GM12878 (cell line): ENCODE data around the gene USP34. TPM values are rescaled to one million over a fixed set of nuclear protein-coding genes. Genes with fewer than 3 reads are reported as not detected.

Source experiments
- CBFB ChIP-seq: IDR thresholded peaks from 2 replicates; pipeline ENCODE4 v1.6.1; 2016; ENCODE audit warnings: antibody characterized with exemption, low read depth
- CREM ChIP-seq: IDR thresholded peaks from 2 replicates; pipeline ENCODE4 v1.6.1; 2014; ENCODE audit warnings: antibody characterized with exemption, low read depth
- CTCF ChIP-seq, 3 experiments: IDR thresholded peaks in 2 of 3; conservative IDR thresholded peaks in 1 of 3; 2 replicates each; pipeline ENCODE4 v1.5.1; 2011; ENCODE audit warnings: low read depth in 3 of 3, low read length in 3 of 3, mild to moderate bottlenecking in 3 of 3, control low read depth in 2 of 3, moderate library complexity in 2 of 3, inconsistent platforms in 1 of 3, mixed read lengths in 1 of 3; ENCODE audit not compliant: control insufficient read depth in 2 of 3, insufficient read depth in 1 of 3; ENCODE audit errors: extremely low read depth in 1 of 3
- DPF2 ChIP-seq: fragments of 450-650 bp; IDR thresholded peaks from 2 replicates; pipeline ENCODE4 v1.6.1; 2017; ENCODE audit warnings: mild to moderate bottlenecking
- HSF1 ChIP-seq: fragments of 150-350 bp; IDR thresholded peaks from 2 replicates; pipeline ENCODE4 v1.6.1; 2014; ENCODE audit warnings: mild to moderate bottlenecking, low read depth, low read length
- LARP7 ChIP-seq: fragments of 450-650 bp; IDR thresholded peaks from 2 replicates; pipeline ENCODE4 v1.6.1; 2017; ENCODE audit warnings: mild to moderate bottlenecking
- MXI1 ChIP-seq: fragments of 150-350 bp; IDR thresholded peaks from 2 replicates; pipeline ENCODE4 v1.6.1; 2011; ENCODE audit warnings: low read depth, mild to moderate bottlenecking, inconsistent platforms, low read length, improper control_type of control experiment
- PML ChIP-seq: IDR thresholded peaks from 2 replicates; pipeline ENCODE4 v1.6.1; 2012; ENCODE audit warnings: low read length, inconsistent platforms
- POLR2AphosphoS5 ChIP-seq: IDR thresholded peaks from 2 replicates; pipeline ENCODE4 v1.6.1; 2011; ENCODE audit warnings: mild to moderate bottlenecking, low read length, inconsistent platforms
- POU2F2 ChIP-seq: IDR thresholded peaks from 3 replicates; pipeline ENCODE4 v1.6.1; 2011; ENCODE audit warnings: low read depth, mild to moderate bottlenecking, low read length, borderline replicate concordance
- PRDM15 ChIP-seq: fragments of 450-650 bp; formaldehyde crosslinking; IDR thresholded peaks from 2 replicates; pipeline ENCODE4 v1.4.0; 2020; ENCODE audit warnings: mild to moderate bottlenecking, moderate library complexity
- RUNX3 ChIP-seq: IDR thresholded peaks from 2 replicates; pipeline ENCODE4 v1.6.1; 2012; ENCODE audit warnings: low read length, inconsistent platforms
- SIN3A ChIP-seq: IDR thresholded peaks from 2 replicates; pipeline ENCODE4 v1.6.1; 2012; ENCODE audit warnings: low read depth, low read length, improper control_type of control experiment
- SRF ChIP-seq, 2 experiments: IDR thresholded peaks; 2 replicates each; pipeline ENCODE4 v1.6.1; 2011; ENCODE audit warnings: low read depth in 2 of 2, low read length in 2 of 2, mild to moderate bottlenecking in 1 of 2, moderate library complexity in 1 of 2
- TCF12 ChIP-seq: IDR thresholded peaks from 2 replicates; pipeline ENCODE4 v1.6.1; 2011; ENCODE audit warnings: low read depth, mild to moderate bottlenecking, low read length
- ZNF207 ChIP-seq: fragments of 450-650 bp; IDR thresholded peaks from 2 replicates; pipeline ENCODE4 v1.6.1; 2014; ENCODE audit warnings: antibody characterized with exemption, mild to moderate bottlenecking, borderline replicate concordance
- ZNF24 ChIP-seq: fragments of 450-650 bp; IDR thresholded peaks from 2 replicates; pipeline ENCODE4 v1.6.1; 2017; ENCODE audit warnings: antibody characterized with exemption, mild to moderate bottlenecking
- ZNF687 ChIP-seq: fragments of 450-650 bp; IDR thresholded peaks from 2 replicates; pipeline ENCODE4 v1.6.1; 2017; ENCODE audit warnings: mild to moderate bottlenecking, moderate library complexity
- polyA plus RNA-seq, 11 experiments: library from polyadenylated mRNA; depleted of rRNA in 4 of 11; unstranded in 6 of 11; stranded (reverse) in 5 of 11; fragments of >200 nt; fragmentation: Nextera tagmentation in 4 of 11; fragmentation: Illumina TruSeq in 1 of 11; extraction: Ambion mirVana in 4 of 11; extraction: Trizol in 1 of 11; gene quantifications; 1 replicate in 1 of 11; 2 replicates in 10 of 11; pipeline versions ENCODE4 v1.2.1 to v1.2.3, GENCODE V29; 2011 to 2016; ENCODE audit warnings: inconsistent platforms in 2 of 11, missing spikeins in 2 of 11, low read depth in 1 of 11
- total RNA-seq, 4 experiments: library from RNA; depleted of rRNA in 3 of 4; stranded (reverse); fragments of >200 nt in 3 of 4; fragmentation: Illumina TruSeq in 1 of 4; extraction: Trizol in 1 of 4; gene quantifications; 2 replicates each; pipeline versions ENCODE4 v1.2.1 to v1.2.3, GENCODE V29; 2013 to 2021

USP34 gene
- total and polyA plus RNA-seq, 10 of the 15 experiments (the other 5 are each of a cell fraction or from before 2014, with no cell fraction given), result 26.2 to 106 (median 62.1) TPM

- TF ChIP-seq HSF1 (0 out of 2 replicates have a peak, but pooled peaks have one; percentile 54), TCF12 (no peak; the same call in 1 of the 2 replicates), POLR2AphosphoS5 (peak; percentile 83), CBFB (peak; percentile 22), RUNX3 (peak; percentile 90), ZNF687 (peak; percentile 74), CREM (peak; percentile 77), SIN3A (0 out of 2 replicates have a peak, but pooled peaks have one; percentile 21), MXI1 (no peak), PRDM15 (CRISPR knock-in tag) (no peak), ZNF24 (0 out of 2 replicates have a peak, but pooled peaks have one; percentile 51), DPF2 (peak; percentile 73), LARP7 (peak; percentile 70), SRF (IDR thresholded peaks at IDR 0.05; ENCODE audit: low read depth in 2 of 2, low read length in 2 of 2) (peak in 1 of 2 experiments; percentile 28; a peak in 1 of 4 replicates), POU2F2 (peak; percentile 22; the same call in 1 of the 3 replicates), ZNF207 (0 out of 2 replicates have a peak, but pooled peaks have one; percentile 68), PML (peak; percentile 91), CTCF (IDR thresholded peaks at IDR 0.05 in 2 of 3, conservative IDR thresholded peaks at IDR 0.05 in 1 of 3; ENCODE audit: control insufficient read depth in 2 of 3, extremely low read depth in 1 of 3, insufficient read depth in 1 of 3, low read depth in 3 of 3, low read length in 3 of 3) (peak in 2 of 3 experiments; percentile 7 to 12; a peak in 1 of 6 replicates)
Observed at GRCh38 chr2:61176755-61177726, 293.8 kb downstream of the USP34 start (continued).
